ENCODE data around the gene RNF38. TPM values are rescaled to one million over a fixed set of nuclear protein-coding genes. Genes with fewer than 3 reads are reported as not detected.
"Not testable (repeated sequence)": the region's sequence is repeated elsewhere in the genome, so short reads cannot be mapped to it uniquely, and the experiment has no call there.

The RNF38 gene
- total RNA-seq, 1 donor from 2014 or later = 47.3 TPM

GRCh38 chr9:36336131-36336907, 63.8 kb downstream of the RNF38 start:
- no peak for DNase-seq (ENCODE audit: low read depth)

- no peak for DNase-seq (ENCODE audit: low read depth)
Measured at GRCh38 chr9:36332006-36332405, 68.1 kb downstream of the RNF38 start.

DNA sequence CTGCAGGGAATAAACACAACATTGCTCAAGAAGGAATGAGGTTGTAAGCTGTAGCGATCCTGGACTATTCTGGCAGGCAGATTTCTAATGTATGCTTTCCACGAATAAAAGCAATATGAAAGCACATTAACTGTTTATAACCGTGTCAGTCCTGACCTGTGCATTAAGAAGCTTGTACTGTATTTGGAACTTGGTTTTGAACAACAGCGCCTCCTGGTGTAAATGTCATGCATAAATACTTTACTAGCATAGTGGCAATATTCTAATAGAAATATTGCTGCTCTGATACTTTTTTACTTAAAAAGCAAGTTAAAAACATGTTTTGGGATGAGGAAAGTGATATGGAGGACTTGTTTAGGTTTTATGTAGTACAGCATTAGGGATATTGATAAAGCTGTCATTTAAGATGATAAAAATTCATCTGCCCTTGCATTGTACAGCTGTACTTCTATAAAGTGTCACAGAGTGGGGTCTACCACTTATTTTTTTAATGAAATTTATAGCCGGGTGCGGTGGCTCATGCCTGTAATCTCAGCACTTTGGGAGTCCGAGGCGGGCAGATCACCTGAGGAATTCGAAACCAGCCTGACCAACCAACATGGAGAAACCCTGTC, 71.2 kb downstream of the RNF38 start:
- peak; percentile 81 for DNase-seq (ENCODE audit: low read depth)

DNA sequence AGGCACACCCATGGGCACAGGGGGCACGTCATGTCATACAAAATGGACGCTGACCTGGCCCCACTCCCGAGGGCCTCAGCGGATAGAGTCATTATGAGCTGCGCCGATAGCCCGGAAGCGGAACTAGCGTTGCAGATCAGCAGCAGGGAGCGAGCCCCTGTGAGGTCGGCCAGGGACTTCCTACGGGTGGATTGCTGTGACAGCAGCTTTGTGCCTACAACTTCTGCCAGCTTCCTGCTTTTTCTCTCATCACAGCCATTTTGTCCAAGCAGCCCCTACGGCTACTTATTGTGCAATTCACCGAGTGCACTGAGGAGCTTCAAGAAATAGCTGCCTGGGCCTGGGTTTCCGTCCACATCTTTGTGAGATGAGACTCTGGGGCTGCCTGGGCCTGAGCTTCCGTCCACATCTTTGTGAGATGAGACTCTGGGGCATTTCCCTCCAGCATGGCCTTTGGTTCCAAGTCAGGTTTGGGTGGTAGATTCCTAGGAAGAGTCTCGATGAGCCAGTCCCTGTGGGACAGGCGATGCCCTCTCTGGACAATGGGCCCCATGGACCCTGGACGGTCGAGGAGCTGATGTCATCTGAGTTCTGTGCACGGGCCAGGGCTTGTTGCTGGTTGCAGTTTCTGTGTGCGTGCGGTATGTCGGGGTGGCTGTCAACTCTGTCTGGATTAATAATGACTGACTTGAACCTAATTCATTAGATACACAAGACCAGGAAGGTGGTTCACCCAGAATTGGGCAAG, 74.8 kb downstream of the RNF38 start:
- DNase-seq (ENCODE audit: low read depth) = no peak

GRCh38 chr9:36323926-36324325, 76.1 kb downstream of the RNF38 start:
- DNase-seq (ENCODE audit: low read depth) = no peak

GRCh38 chr9:36322462-36322861, 77.6 kb downstream of the RNF38 start:
- no peak for DNase-seq (ENCODE audit: low read depth)

DNA sequence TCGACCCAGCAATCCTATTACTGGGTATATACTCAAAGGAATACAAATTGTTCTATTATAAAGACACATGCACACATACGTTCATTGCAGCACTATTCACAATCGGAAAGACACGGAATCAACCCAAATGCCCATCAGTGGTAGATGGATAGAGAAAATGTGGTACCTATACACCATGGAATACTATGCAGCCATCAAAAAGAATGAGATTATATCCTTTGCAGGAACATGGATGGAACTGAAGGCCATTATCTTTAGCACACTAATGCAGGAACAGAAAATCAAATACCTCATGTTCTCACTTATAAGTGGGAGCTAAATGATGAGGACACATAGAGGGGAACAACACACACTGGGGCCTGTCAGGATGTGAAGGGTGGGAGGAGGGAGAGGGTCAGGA, 78.2 kb downstream of the RNF38 start:
- not testable (repeated sequence) for DNase-seq (ENCODE audit: low read depth)

DNA sequence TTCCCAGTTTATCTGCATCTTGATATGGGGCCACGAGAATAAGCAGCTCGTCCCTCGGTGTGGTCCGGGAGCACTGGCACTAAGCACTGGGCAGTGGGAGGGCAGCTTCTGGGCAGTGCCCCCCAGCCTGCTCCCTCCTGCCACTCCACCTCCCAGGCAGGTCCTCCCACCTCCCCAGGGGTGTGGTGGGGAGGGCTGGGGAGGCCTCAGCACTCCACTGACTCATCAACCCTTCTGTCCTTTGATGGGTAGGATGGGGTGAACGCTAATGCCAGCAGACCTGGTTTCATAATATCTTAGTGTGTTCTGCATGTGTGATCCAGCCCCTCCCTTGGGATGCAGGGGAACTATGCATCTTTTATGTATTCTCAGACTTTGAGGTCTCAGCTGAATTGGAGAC, 79.6 kb downstream of the RNF38 start:
- peak; percentile 72 for DNase-seq (ENCODE audit: low read depth)

- DNase-seq (ENCODE audit: low read depth) = peak; percentile 96
Measured at GRCh38 chr9:36319806-36320205, 80.3 kb downstream of the RNF38 start.

GRCh38 chr9:36319183-36319582, 80.9 kb downstream of the RNF38 start:
- no peak for DNase-seq (ENCODE audit: low read depth)

- no peak for DNase-seq (ENCODE audit: low read depth)
Measured at GRCh38 chr9:36318212-36318802, 81.8 kb downstream of the RNF38 start.

DNA sequence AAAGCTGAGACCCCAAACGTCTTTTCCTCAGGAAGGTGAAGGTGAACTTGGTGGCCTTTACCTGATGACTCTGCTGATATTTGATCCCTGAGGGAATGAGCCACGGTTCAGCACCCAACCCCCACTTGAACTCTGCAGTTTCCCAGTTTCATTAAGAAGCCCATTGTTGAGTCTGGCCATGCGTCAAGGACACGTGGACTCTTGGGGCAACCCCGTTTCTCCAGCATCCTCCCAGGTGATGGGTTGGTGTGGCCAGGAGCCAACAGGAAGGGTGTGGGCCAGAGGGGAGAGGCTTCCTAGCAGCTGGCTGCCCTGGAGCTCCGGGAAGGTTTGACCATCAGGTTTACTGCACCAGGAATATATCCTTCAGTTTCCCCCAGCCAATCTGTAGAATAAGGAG, 82.3 kb downstream of the RNF38 start:
- DNase-seq (ENCODE audit: low read depth) = peak; percentile 94

DNA sequence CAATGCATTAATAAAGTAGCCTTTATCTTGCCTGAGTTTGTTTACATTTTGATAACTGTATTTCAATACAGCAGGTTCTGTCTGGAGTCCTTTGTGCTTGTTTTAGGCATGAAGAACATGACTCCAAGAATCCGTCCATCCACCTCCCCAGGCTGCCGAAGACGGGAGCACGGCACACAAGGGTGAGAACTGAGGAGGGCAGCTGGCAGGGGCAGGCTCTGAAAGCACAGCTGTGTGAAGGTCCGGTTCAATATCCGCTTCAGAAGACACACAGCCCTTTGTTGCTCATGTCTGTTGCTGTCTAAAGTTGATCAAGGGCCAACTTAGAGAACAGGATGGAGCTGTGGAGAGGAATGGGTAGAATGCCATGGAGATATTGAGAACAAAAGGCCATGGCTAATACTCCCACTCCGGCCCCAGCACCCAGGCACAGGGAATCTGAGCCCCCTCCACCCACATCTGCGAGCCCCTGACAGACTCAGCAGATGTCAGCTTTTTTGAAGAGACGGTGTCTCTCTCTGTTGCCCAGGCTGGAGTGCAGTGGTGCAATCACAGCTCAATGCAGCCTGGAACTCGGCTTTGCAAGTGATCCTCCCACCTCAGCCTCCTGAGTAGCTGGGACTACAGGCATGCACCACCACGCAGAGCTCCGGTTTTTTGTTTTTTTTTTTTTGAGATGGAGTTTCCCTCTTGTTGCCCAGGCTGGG, 83.3 kb downstream of the RNF38 start:
- DNase-seq (ENCODE audit: low read depth) = no peak

GRCh38 chr9:36316049-36316448, 84.0 kb downstream of the RNF38 start:
- no peak for DNase-seq (ENCODE audit: low read depth)

DNA sequence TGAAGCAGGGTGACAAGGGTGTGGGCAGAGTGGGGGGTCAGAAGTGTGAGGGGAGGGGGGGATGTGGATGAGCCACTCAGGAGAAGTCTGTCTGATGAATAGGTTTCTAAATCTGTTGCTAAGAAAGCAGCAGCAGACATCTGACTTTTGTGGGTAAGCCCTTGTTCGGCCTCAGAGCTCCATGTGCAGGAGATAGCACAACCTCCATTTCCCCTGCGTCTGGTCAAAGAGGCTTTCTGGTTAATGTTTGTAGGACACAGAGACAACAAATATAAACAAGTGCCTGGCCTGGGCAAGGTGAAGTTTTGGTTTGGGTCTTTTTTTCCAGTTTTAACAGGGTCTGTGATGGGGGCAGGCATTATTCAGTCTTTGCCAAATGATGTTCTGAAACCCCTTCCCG, 84.8 kb downstream of the RNF38 start:
- DNase-seq (ENCODE audit: low read depth) = peak; percentile 54

DNA sequence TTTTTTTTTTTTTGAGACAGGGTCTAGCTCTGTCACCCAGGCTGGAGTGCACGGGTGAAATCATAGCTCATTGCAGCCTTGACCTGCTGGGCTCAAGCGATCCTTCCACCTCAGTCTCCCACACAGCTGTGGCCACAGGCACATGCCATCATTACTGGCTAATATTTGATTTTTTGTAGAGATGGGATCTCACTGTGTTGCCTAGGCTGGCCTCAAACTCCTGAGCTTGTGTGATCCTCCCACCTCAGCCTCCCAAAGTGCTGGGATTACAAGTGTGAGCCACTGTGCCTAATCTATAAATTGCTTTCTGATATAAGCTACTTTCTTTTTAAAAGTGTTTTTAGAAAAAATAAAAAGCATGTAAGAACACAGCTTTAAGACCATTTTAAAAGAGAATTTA, 85.3 kb downstream of the RNF38 start:
- DNase-seq (ENCODE audit: low read depth) = no peak

DNA sequence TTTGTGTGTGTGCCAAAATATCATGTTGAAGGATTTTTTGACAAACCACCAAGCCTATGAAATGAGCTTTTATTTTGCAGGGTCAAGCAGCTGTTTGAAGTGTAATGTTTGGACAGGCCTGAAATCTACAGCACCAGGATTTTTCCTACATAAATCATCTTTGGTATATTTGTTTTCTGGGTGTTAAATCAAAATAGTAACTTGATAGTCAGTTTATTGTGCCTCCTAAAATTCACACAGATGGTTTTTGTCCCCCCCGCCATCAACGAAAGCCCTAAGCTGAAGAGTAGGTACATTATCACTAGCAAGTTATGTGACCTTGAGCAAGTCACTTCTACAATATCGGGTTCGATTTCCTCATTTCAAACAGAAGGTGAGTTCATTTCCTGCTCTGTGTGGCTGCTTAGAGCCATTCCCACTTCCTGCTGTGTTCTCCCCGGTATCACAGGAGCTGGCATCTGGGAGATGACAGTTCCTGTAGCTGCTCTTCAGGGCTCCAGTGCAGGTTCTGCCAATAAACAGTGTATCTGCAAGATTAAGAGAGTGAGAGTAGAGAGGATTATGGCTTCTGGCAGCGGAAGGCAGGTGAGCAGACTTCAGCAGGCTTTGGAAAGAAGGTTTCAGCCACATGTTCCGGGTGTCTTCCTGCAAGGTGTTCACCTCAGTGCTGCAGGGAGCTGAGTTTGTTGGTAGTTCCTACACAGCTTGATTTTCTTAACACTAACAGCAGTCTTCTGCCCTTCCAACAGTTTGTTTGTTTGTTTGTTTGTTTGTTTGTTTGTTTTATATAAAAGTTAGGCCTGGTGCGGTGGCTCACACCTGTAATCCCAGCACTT, 93.4 kb downstream of the RNF38 start:
- DNase-seq (ENCODE audit: low read depth) = no peak

DNA sequence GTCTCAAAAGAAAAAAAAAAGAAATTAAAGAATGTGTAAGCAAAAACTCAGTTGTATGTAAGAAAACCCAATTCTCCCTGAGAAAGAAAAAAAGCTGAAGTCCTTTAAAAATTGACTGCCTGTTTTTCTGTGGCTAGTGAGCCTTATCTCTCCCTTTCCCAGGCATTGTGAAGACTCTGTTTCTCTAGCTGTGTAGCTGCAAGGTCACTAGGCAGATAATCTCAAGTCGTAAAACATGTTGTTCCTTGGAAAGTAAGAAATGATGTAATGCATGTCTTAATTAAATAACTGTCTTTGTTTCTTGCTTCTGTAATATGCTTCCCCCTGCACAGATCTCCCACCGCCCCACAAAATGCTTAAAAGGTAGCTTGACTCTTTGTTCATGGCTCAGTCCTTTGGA, 95.7 kb downstream of the RNF38 start:
- DNase-seq (ENCODE audit: low read depth) = not testable (repeated sequence)

DNA sequence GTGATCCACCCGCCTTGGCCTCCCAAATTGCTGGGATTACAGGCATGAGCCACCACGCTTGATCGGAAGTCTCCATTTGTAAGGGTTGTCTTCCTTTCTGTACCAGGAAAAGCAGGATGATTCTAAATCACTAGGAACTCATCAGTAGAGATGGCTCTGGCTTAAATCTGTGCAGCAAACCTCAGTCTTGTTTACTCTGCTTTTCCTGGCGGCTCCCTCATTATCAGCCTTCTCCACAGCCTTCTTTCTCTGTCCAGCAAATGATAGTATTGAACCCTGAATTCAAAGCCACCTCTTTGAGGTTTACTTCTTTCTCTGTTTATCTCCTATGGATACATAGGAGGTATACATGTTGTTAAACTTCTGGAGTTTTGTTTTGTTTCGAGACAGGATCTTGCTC, 98.8 kb downstream of the RNF38 start:
- no peak for DNase-seq (ENCODE audit: low read depth)

DNA sequence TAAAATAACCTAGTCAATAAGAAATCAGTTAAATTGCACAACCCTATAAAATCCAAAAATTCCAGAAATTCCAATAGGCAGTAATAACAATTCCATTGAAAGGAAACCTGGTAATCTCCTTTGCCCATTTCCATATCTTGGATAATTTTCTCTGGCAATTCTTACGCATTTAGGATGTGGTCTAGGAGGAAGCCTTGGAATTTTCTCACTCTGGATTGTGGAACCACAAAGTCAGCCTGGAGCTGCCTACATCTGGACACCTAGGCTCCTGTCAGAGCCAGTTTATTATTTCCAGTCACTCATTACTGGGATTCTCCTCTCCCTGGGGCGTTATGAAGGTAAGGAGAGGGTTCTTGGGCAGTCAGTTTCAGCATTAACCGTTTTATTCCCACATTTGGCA, 101.5 kb downstream of the RNF38 start:
- peak; percentile 89 for DNase-seq (ENCODE audit: low read depth)

DNA sequence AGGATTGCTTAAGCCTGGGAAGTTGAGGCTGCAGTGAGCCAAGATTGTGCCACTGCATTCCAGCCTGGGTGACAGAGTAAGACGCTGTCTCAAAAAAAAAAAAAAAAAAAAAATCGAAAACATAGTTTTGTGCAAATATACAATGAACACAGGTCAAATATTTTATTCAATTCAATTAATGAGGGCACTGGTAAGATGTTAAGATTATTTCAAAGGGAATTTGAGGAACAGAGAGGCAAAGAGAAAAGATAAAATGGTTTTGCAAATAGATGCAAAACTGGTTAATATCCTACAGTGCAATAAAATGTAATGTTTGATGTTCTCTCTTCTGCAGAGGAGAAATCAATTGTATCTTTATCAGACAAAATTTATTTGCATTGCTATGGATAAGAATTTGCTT, 102.3 kb downstream of the RNF38 start:
- no peak for DNase-seq (ENCODE audit: low read depth)
